Neuron (in vitro differentiated cells): ENCODE results near the gene TMEM125.

Experiments used
- H2AFZ ChIP-seq: one replicate; pipeline ENCODE4 v1.6.1; 2013; ENCODE audit warnings: low read depth, mild to moderate bottlenecking, inconsistent platforms, low read length, moderate library complexity
- H3K27me3 ChIP-seq: one replicate; pipeline ENCODE4 v1.6.1; 2013; ENCODE audit warnings: low read length; ENCODE audit not compliant: insufficient read depth
- H3K36me3 ChIP-seq: one replicate; pipeline ENCODE4 v1.6.1; 2013; ENCODE audit warnings: low read length; ENCODE audit not compliant: insufficient read depth
- H3K4me1 ChIP-seq: one replicate; pipeline ENCODE4 v1.6.1; 2013; ENCODE audit warnings: low read length; ENCODE audit not compliant: insufficient read depth
- H3K4me3 ChIP-seq: 2 replicates; pipeline ENCODE4 v1.5.1; 2013; ENCODE audit warnings: mild to moderate bottlenecking, low read length, moderate library complexity
- H3K9me3 ChIP-seq: one replicate; pipeline ENCODE4 v1.6.1; 2013; ENCODE audit warnings: low read length

Gene TMEM125

GRCh38 chr1:43317817-43318471, 48.2 kb downstream of the TMEM125 start:
- no peaks in the 10 kb centered on the region for H3K4me1 ChIP-seq
- H3K27me3 ChIP-seq: no peaks in the 10 kb centered on the region
- H3K4me3 ChIP-seq: no peak overlapping the region
- H2AFZ ChIP-seq: no peak overlapping the region
- H3K9me3 ChIP-seq: peaks cover 2% of the 10 kb centered on the region
- H3K36me3 ChIP-seq: no peaks in the 10 kb centered on the region

GRCh38 chr1:43318831-43319230, 49.0 kb downstream of the TMEM125 start:
- H3K9me3 ChIP-seq: no peaks in the 10 kb centered on the region
- no peaks in the 10 kb centered on the region for H3K36me3 ChIP-seq
- H3K4me1 ChIP-seq: no peaks in the 10 kb centered on the region
- no peak overlapping the region for H2AFZ ChIP-seq
- no peak overlapping the region for H3K4me3 ChIP-seq
- no peaks in the 10 kb centered on the region for H3K27me3 ChIP-seq

- no peaks in the 10 kb centered on the region for H3K27me3 ChIP-seq
- H3K36me3 ChIP-seq: no peaks in the 10 kb centered on the region
- H3K9me3 ChIP-seq: no peaks in the 10 kb centered on the region
- no peak overlapping the region for H2AFZ ChIP-seq
- H3K4me1 ChIP-seq: no peaks in the 10 kb centered on the region
- H3K4me3 ChIP-seq: no peak overlapping the region
These were observed 49.5 kb downstream of the TMEM125 start for GRCh38 chr1:43319288-43319687.

GRCh38 chr1:43319766-43320165, 50.0 kb downstream of the TMEM125 start:
- Histone ChIP-seq H3K27me3 (no peaks in the 10 kb centered on the region), H3K4me1 (no peaks in the 10 kb centered on the region), H2AFZ (no peak overlapping the region), H3K36me3 (no peaks in the 10 kb centered on the region), H3K4me3 (no peak overlapping the region), H3K9me3 (no peaks in the 10 kb centered on the region)

GRCh38 chr1:43321331-43321891, 51.6 kb downstream of the TMEM125 start:
- H3K4me1 ChIP-seq: no peaks in the 10 kb centered on the region
- no peak overlapping the region for H3K4me3 ChIP-seq
- H2AFZ ChIP-seq: no peak overlapping the region
- H3K27me3 ChIP-seq: no peaks in the 10 kb centered on the region
- H3K36me3 ChIP-seq: no peaks in the 10 kb centered on the region
- H3K9me3 ChIP-seq: no peaks in the 10 kb centered on the region

GRCh38 chr1:43322506-43322905, 52.7 kb downstream of the TMEM125 start:
- Histone ChIP-seq H3K36me3 (no peaks in the 10 kb centered on the region), H3K9me3 (no peaks in the 10 kb centered on the region), H3K27me3 (no peaks in the 10 kb centered on the region), H3K4me1 (no peaks in the 10 kb centered on the region), H3K4me3 (no peak overlapping the region), H2AFZ (no peak overlapping the region)
